NCI-H187 (cell line): Measurements from ENCODE around the gene ERAP2.
A peak's percentile ranks its signal among the peaks of the same experiment; 100 is the strongest.
"Not testable (repeated sequence)": the region's sequence is repeated elsewhere in the genome, so short reads cannot be mapped to it uniquely, and the experiment has no call there.

Experiments used
- DNase-seq, 2 experiments: peaks; one replicate each; lab custom pipeline; 2025; lab: John Stamatoyannopoulos, UW

The ERAP2 gene, protein sequence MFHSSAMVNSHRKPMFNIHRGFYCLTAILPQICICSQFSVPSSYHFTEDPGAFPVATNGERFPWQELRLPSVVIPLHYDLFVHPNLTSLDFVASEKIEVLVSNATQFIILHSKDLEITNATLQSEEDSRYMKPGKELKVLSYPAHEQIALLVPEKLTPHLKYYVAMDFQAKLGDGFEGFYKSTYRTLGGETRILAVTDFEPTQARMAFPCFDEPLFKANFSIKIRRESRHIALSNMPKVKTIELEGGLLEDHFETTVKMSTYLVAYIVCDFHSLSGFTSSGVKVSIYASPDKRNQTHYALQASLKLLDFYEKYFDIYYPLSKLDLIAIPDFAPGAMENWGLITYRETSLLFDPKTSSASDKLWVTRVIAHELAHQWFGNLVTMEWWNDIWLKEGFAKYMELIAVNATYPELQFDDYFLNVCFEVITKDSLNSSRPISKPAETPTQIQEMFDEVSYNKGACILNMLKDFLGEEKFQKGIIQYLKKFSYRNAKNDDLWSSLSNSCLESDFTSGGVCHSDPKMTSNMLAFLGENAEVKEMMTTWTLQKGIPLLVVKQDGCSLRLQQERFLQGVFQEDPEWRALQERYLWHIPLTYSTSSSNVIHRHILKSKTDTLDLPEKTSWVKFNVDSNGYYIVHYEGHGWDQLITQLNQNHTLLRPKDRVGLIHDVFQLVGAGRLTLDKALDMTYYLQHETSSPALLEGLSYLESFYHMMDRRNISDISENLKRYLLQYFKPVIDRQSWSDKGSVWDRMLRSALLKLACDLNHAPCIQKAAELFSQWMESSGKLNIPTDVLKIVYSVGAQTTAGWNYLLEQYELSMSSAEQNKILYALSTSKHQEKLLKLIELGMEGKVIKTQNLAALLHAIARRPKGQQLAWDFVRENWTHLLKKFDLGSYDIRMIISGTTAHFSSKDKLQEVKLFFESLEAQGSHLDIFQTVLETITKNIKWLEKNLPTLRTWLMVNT

DNA sequence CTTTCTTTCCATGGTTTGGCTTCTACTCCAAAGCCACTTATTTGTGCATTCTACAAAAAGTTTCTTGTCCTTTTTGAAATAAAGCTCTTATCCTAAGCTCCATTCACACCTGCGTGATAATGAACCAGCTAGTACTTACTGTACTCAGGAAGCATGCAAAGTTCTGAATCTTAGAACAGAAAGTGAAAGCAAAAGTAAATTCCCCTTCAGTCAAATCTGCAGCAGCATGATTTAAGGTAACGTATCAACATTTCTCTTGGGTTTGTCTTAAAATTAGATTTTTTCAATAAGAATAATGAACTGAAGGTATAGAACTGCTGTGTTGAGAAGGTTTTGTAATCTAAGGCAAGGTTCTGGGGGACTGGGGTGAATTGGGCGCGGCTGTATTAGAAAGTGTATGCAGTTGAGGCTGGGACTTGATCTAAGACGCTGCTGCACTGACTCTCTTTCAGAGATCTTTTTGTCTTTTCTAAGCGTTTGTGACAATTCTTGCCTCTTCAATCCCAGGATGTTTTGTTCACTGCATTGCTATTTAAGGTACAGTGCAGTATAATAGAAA is at the start of gene ERAP2:
ERAP2 (plus strand) TSS at position 209 of the 559 bp plus-strand sequence. CDS start 3,186 bp downstream, outside the sequence.
- DNase-seq = peak in 1 of 2 experiments; percentile 76

DNA sequence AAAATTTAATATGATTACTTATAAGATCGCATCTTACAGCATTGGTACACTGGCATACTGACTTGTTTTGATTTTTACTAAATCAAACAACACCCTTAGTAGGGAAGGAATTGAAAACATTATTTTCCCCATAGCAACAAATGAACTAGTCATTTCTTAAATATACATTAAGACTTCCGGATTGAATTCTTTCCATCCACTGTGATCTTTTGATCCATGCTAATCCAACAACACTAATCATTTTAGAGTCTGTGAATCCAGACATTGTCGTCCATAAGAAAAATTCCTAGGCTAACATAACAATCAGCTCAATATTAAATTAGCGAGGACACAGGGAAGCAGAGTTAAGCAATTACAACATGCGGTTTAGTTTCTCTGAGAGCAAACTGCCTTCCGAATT is 47.0 kb upstream of the ERAP2 start:
- DNase-seq = no peak

GRCh38 chr5:96834016-96834415 is 42.3 kb upstream of the ERAP2 start:
- DNase-seq = no peak

- no peak for DNase-seq
Observed at GRCh38 chr5:96835791-96836191, 40.5 kb upstream of the ERAP2 start.

- no peak for DNase-seq
Observed at GRCh38 chr5:96836817-96837216, 39.5 kb upstream of the ERAP2 start.

GRCh38 chr5:96837303-96837702 is 39.0 kb upstream of the ERAP2 start:
- no peak for DNase-seq

DNA sequence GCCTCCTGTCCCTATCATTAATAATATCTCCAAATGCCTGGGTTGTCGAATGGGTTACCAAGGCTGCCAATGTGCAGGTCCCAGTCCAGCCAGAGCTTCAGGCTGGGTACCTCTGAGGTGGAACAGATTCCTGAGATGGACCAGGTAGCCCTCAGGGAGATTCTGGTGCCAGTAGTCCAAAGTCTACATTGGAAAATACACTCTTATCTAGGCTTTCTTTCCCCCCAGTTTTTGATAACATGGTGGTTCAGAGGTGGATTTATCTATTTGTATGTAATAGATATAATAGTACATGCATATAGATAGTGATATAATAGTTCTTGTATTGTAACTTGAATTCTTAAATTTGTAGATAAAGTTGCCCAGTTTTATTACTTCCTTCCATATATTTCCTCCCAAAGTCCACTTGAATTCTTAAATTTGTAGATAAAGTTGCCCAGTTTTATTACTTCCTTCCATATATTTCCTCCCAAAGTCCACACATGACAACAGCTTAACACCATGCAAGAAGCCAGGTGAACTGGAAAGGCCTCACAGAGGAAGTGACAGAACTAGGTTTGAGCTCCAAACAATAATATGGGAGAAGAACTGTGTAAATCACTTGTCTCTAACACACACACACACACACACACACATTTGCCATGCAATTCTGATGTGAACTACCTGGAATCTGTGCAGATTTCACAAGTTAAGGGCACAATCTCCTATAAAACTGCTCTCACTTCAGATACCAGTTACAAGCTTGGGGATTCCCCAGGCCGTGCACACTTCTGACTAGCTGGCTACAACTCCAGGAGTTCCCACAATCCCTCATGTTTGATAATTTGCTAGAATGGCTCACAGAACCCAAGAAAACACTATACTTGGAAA is 37.9 kb upstream of the ERAP2 start:
- no peak for DNase-seq

GRCh38 chr5:96839071-96839592 is 37.2 kb upstream of the ERAP2 start:
- no peak for DNase-seq

DNA sequence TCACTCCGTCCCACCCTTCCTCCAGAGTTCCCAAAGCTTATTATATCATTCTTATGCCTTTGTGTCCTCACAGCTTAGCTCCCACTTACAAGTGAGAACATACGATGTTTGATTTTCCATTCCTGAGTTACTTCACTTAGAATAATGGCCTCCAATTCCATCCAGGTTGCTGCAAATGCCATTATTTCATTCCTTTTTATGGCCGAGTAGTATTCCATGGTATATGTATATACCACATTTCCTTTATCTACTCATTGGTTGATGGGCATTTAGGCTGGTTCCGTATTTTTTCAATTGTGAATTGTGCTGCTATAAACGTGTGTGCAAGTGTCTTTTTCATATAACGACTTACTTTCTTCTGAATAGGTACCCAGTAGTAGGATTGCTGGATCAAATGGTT is 34.4 kb upstream of the ERAP2 start:
- not testable (repeated sequence) for DNase-seq

- no peak for DNase-seq
Observed at GRCh38 chr5:96843140-96843539, 33.2 kb upstream of the ERAP2 start.

DNA sequence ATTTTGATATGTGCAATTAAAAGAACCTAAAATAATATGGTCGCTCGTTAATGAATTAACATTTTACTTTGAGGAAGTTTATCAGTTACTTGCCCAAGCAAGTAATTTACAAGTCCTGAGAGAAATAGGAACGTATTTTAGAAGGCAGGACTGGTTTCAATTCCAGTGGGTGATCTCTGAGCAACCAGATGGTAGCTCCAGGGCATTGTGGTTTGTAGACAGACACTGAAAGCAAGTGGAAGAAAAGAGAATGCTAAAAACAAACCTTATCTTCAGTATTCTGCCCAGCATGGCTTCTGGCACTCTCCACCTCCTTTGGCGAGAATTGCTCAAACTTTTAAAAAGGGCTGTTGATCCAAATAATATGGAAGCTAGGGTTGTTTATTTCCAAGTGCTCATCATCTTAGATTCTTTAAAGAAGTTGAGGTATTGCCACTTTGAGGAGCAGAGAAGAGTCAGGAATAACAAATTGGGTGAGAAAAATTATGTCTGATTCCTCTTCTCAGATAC is 31.8 kb upstream of the ERAP2 start:
- no peak for DNase-seq

DNA sequence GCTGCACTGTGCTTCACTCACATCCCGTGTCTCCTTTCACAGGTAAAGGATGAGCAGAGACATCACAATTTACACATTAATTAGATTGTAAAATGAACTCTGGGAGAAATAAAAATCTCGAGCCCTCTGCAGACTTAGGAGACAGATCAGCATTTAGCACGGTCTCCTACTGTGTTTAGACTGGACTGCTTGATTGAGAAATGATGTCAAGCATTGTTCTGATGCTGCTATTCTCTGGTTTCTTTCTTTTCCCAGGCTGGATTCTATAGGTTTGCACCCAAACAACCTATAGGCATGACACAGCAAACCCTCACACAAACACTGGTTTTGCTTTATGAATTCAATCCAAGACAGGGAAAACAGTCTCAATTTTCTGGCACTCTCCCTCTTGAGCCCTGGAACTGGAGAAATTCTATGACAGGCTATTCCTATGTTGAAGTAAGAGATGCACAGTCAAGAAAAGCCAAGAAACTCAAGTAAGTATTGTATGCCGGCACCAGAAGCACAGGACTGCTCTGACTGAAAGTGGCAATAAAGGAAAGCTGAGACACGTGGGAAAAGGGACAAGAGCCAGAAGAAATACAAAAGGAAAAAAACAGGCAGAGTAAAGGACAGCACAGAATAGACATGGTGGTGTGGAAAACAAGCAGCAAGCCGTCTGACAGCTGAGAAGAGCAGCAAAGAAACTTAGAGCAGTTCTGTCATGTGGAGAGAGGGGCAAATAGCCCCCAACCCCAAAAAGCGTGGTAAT is 24.8 kb upstream of the ERAP2 start:
- no peak for DNase-seq

GRCh38 chr5:96852759-96853158 is 23.5 kb upstream of the ERAP2 start:
- DNase-seq = no peak

GRCh38 chr5:96854067-96854466 is 22.2 kb upstream of the ERAP2 start:
- no peak for DNase-seq

DNA sequence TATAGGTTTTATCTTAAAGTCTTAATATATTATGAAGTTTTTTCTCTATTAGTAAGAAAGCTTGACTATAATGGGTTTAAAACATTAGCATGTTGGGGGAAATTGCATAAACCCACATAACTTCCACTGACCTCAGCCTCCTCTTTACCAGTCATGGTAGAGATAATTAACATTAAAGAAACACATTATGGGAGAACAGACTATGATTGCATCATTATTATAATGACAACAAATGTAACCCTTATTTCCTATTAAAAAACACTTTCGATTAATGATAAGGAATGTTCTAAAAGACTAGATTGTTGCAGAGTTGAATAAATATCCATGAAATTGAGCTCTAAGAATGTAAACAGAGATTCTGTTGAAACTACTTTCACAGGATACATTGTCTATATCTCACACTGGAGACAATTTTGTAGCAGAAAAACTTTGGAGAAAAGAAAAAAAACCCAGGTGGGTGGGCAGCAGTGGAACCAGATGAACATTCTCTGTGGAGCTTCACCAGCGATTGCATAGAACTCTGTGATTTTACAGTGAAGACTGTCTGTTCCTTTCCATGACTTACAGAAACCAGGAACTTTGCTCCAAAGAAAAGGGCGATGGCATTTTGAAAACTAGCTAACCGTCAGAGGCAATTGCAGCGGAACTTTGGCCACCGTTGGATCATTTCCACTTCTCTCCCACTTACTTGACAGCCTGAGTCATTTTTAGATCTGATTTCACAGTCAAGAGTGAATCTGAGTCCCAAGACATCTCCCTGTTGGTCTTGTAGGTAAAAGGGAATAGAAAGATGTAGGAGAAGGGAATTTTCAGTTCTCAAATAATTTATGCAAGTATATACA is 21.0 kb upstream of the ERAP2 start:
- DNase-seq = no peak

- no peak for DNase-seq
Observed at GRCh38 chr5:96856371-96856770, 19.9 kb upstream of the ERAP2 start.

DNA sequence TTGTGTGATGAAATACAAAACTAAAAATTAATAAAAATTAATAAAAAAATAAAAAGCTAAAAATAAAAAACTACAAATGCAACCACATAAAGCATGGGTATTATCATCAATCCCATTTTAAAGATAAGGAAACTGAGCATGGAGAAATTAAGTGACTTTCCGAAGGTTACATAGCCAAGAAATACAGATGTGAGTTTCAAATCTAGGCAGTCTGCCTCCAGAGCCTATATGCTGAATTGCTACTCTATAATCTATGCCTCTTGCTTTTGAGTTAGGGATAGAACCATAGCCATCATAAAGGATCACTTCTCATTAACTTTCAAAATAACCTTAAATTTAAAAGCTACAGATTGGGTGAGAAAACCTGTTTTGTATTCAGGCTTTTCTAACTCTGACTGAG is 18.8 kb upstream of the ERAP2 start:
- DNase-seq = no peak

DNA sequence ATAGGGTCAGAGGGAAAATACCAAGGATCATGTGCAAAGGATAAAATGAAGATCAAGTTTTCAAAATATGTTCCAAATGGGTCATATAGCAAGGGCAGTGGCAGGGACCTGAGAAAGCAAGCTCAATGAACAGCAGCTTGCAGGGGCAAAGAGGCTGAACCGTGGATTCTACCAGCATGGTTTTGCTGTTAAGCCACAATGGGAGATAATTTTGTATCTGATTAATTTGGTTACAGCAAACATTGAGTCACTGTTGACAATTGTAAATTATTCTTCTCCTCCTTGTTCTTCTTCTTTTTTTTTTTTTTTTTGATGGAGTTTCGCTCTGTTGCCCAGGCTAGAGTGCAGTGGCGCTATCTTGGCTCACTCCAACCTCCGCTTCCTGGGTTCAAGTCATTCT is 18.4 kb upstream of the ERAP2 start:
- DNase-seq = no peak

DNA sequence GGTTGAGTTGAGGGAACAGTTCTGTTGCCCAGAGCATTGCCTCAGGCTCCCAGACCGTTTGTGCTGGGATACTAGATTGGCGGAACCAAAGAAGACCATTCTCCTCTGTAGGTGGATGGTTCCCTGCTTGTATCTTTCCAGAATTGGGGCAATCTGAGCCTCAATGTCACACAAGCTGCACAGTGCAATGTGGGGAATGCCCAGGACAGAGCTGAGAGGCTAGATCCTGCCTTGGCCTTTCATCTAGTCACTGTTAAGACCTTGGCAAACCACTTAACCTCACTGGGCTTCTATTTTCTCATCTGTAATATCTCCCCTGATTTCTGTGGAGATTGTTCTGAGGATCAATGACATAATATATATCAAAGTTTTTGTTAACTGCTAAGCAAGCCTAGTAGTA is 16.9 kb upstream of the ERAP2 start:
- DNase-seq = no peak
